ENCODE data around the gene MGME1.

MGME1 gene

GRCh38 chr20:17966432-17967310 is 2.1 kb upstream of the MGME1 start:
- H3K27ac ChIP-seq: peak overlapping the region; percentile 69 to 92
- TF ChIP-seq CTCF (IDR thresholded peaks at IDR 0.05): no peak
- DNase-seq (ENCODE audit: low spot score): no peak
- peak overlapping the region; percentile 84 for H3K4me3 ChIP-seq

GRCh38 chr20:17967521-17968365 is 1.1 kb upstream of the MGME1 start:
- peak overlapping the region; percentile 84 for H3K4me3 ChIP-seq
- no peak for TF ChIP-seq CTCF (IDR thresholded peaks at IDR 0.05)
- H3K27ac ChIP-seq: peak overlapping the region; percentile 92 to 93
- peak; percentile 77 for DNase-seq (ENCODE audit: low spot score)

GRCh38 chr20:17969278-17969883 is 563 bp downstream of the MGME1 start:
- peak overlapping the region; percentile 84 for H3K4me3 ChIP-seq
- no peak for DNase-seq (ENCODE audit: low spot score)
- TF ChIP-seq CTCF (IDR thresholded peaks at IDR 0.05): no peak
- peak overlapping the region; percentile 92 to 93 for H3K27ac ChIP-seq

GRCh38 chr20:17969884-17970409 is 1.1 kb downstream of the MGME1 start:
- no peak for TF ChIP-seq CTCF (IDR thresholded peaks at IDR 0.05)
- no peak for DNase-seq (ENCODE audit: low spot score)
- peak overlapping the region; percentile 92 to 93 for H3K27ac ChIP-seq
- peak overlapping the region; percentile 84 for H3K4me3 ChIP-seq

GRCh38 chr20:17971300-17972013 is 2.6 kb downstream of the MGME1 start:
- DNase-seq (ENCODE audit: low spot score): no peak
- no peak for TF ChIP-seq CTCF (IDR thresholded peaks at IDR 0.05)
- H3K4me3 ChIP-seq: peak overlapping the region; percentile 32

GRCh38 chr20:17972121-17972520 is 3.3 kb downstream of the MGME1 start:
- Histone ChIP-seq H3K4me3 (peak overlapping the region; percentile 32), H3K27ac (peak overlapping the region; percentile 50 to 60)
- TF ChIP-seq CTCF (IDR thresholded peaks at IDR 0.05): no peak
- DNase-seq (ENCODE audit: low spot score): no peak

More at GRCh38 chr20:17971300-17972013, 2.6 kb downstream of the MGME1 start:
- peak overlapping the region; percentile 50 to 60 for H3K27ac ChIP-seq
